ENCODE measurements around the gene CCDC121.

Gene CCDC121

DNA sequence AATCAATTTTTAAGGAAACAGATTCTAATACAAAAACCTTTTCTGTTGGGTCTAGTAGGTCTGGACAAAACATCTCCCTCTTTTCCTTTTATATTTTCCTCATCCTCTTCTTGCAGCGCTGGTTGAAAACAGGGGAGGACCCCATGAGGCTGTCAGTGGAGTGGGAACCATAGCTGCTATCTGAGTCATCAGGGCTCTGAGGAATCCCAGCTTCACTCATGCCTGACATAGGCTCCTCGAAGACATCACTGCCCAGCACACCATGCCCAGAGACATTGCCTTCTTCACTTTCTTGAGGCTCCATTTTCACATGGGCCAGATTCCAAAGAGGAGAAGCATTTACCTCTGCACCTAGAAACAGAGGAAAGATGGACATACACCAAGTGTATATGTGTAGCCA lies 24.6 kb upstream of the CCDC121 start:
- H3K27ac ChIP-seq (ENCODE audit: low read depth, low read length): no peak overlapping the region
- no peak overlapping the region for H3K9ac ChIP-seq (ENCODE audit: low read length)
- H3K79me2 ChIP-seq (ENCODE audit: insufficient read depth, low read length): no peaks in the 10 kb centered on the region
- no peaks in the 10 kb centered on the region for H3F3A ChIP-seq (ENCODE audit: insufficient read depth)
- H2AFZ ChIP-seq (ENCODE audit: low read depth, low read length, severe bottlenecking): no peak overlapping the region
- no peaks in the 10 kb centered on the region for H3K9me2 ChIP-seq (replicated peaks; ENCODE audit: insufficient read depth, low read length)
- H3K4me3 ChIP-seq (ENCODE audit: insufficient read depth, low read length, poor library complexity, severe bottlenecking): no peak overlapping the region
- TF ChIP-seq EZH2phosphoT487 (conservative IDR thresholded peaks at IDR 0.05; ENCODE audit: low read length) (no peak), CTCF (IDR thresholded peaks at IDR 0.05; ENCODE audit: insufficient read depth, low read length, poor library complexity, severe bottlenecking) (no peak)
- H3K36me3 ChIP-seq (ENCODE audit: low read length): peaks cover 11% of the 10 kb centered on the region; the same call in 1 of the 2 replicates
- no peaks in the 10 kb centered on the region for H3K9me3 ChIP-seq (ENCODE audit: insufficient read depth, low read length)
- no peaks in the 10 kb centered on the region for H4K20me1 ChIP-seq (ENCODE audit: low read depth, low read length)
- H3K27me3 ChIP-seq (ENCODE audit: low read length): no peaks in the 10 kb centered on the region
- H3K4me2 ChIP-seq (ENCODE audit: low read depth, low read length, poor library complexity, severe bottlenecking): no peak overlapping the region

DNA sequence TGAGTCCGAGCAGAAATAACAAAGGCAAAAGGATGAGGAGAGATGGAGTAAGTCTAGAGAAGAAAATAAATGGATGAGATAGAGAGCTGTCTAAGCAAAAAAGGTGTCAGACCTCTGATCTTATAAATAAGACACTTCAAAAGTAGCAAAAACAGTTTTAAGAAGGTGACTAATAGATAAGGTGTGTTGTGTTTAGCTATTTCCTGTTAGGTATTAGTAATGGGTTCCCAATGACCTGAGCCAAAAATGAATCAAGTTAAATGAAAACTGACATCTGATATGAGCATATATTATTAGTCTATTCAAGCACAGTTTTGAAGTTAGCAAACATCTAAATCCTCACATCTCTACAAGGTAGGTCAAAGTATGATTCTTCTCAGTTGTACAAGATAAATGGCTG lies 24.0 kb upstream of the CCDC121 start:
- Histone ChIP-seq H2AFZ (ENCODE audit: low read depth, low read length, severe bottlenecking) (no peak overlapping the region), H3K79me2 (ENCODE audit: insufficient read depth, low read length) (no peaks in the 10 kb centered on the region), H3K9me2 (replicated peaks; ENCODE audit: insufficient read depth, low read length) (no peaks in the 10 kb centered on the region), H3K27me3 (ENCODE audit: low read length) (no peaks in the 10 kb centered on the region), H3K4me3 (ENCODE audit: insufficient read depth, low read length, poor library complexity, severe bottlenecking) (no peak overlapping the region), H3K4me2 (ENCODE audit: low read depth, low read length, poor library complexity, severe bottlenecking) (no peak overlapping the region), H3K9me3 (ENCODE audit: insufficient read depth, low read length) (no peaks in the 10 kb centered on the region), H3K9ac (ENCODE audit: low read length) (no peak overlapping the region), H3K27ac (ENCODE audit: low read depth, low read length) (no peak overlapping the region), H3F3A (ENCODE audit: insufficient read depth) (no peaks in the 10 kb centered on the region), H3K36me3 (ENCODE audit: low read length) (peaks cover 11% of the 10 kb centered on the region; the same call in 1 of the 2 replicates), H4K20me1 (ENCODE audit: low read depth, low read length) (no peaks in the 10 kb centered on the region)
- TF ChIP-seq EZH2phosphoT487 (conservative IDR thresholded peaks at IDR 0.05; ENCODE audit: low read length) (no peak), CTCF (IDR thresholded peaks at IDR 0.05; ENCODE audit: insufficient read depth, low read length, poor library complexity, severe bottlenecking) (no peak)

DNA sequence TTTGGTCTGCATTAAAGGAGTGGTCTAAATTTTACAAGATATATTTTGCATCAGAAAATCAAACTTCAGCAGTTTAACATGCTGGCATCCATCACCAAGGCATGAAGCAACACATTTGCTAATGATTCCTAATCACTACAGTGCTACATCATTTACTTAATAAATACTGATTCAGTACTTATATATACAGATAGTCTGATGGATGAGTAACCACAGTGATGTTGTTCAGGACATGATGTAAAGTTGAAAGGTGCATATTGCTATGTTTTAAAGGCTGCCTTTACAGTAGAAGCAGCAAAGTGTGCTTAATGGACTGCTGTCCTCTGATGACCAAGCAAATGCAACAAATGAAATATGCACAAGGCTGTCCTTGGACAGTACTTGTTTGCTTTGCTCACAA lies 23.5 kb upstream of the CCDC121 start:
- Histone ChIP-seq H3K36me3 (ENCODE audit: low read length) (peaks cover 11% of the 10 kb centered on the region; the same call in 1 of the 2 replicates), H3K4me2 (ENCODE audit: low read depth, low read length, poor library complexity, severe bottlenecking) (no peak overlapping the region), H3K27ac (ENCODE audit: low read depth, low read length) (no peak overlapping the region), H3K27me3 (ENCODE audit: low read length) (no peaks in the 10 kb centered on the region), H3K9ac (ENCODE audit: low read length) (no peak overlapping the region), H4K20me1 (ENCODE audit: low read depth, low read length) (no peaks in the 10 kb centered on the region), H3K79me2 (ENCODE audit: insufficient read depth, low read length) (no peaks in the 10 kb centered on the region), H3K9me3 (ENCODE audit: insufficient read depth, low read length) (no peaks in the 10 kb centered on the region), H3K4me3 (ENCODE audit: insufficient read depth, low read length, poor library complexity, severe bottlenecking) (no peak overlapping the region), H2AFZ (ENCODE audit: low read depth, low read length, severe bottlenecking) (no peak overlapping the region), H3F3A (ENCODE audit: insufficient read depth) (no peaks in the 10 kb centered on the region), H3K9me2 (replicated peaks; ENCODE audit: insufficient read depth, low read length) (no peaks in the 10 kb centered on the region)
- TF ChIP-seq CTCF (IDR thresholded peaks at IDR 0.05; ENCODE audit: insufficient read depth, low read length, poor library complexity, severe bottlenecking): no peak
- TF ChIP-seq EZH2phosphoT487 (conservative IDR thresholded peaks at IDR 0.05; ENCODE audit: low read length): no peak

Measured in SU-DHL-6 (cell line).